GM12891 (cell line): ENCODE measurements around the gene TSPAN10.

ENCODE experiments used
- POLR2A ChIP-seq: IDR thresholded peaks from 2 replicates; pipeline ENCODE4 v1.6.1; 2011; ENCODE audit warnings: low read depth, low read length, control low read depth
- POLR2AphosphoS5 ChIP-seq: IDR thresholded peaks from 2 replicates; pipeline ENCODE4 v1.6.1; 2011; ENCODE audit warnings: low read depth, low read length, control low read depth
- TAF1 ChIP-seq: IDR thresholded peaks from 2 replicates; pipeline ENCODE4 v1.6.1; 2011; ENCODE audit warnings: low read depth, low read length, control low read depth

- TF ChIP-seq POLR2A = no peak
- TF ChIP-seq POLR2AphosphoS5 = no peak
- TF ChIP-seq TAF1 = no peak
These were observed 54.6 kb downstream of the TSPAN10 start for GRCh38 chr17:81691608-81692007.
